GM12891 (cell line): Measurements from ENCODE around the gene GPS1.

Source experiments
- PAX5 ChIP-seq: IDR thresholded peaks from 2 replicates; pipeline ENCODE4 v1.6.1; 2011; ENCODE audit warnings: low read length, moderate library complexity, mild to moderate bottlenecking; ENCODE audit not compliant: insufficient read depth, severe bottlenecking
- POLR2A ChIP-seq: IDR thresholded peaks from 2 replicates; pipeline ENCODE4 v1.6.1; 2011; ENCODE audit warnings: low read depth, low read length, control low read depth
- POLR2AphosphoS5 ChIP-seq: IDR thresholded peaks from 2 replicates; pipeline ENCODE4 v1.6.1; 2011; ENCODE audit warnings: low read depth, low read length, control low read depth
- POU2F2 ChIP-seq: IDR thresholded peaks from 2 replicates; pipeline ENCODE4 v1.6.1; 2011; ENCODE audit warnings: low read depth, mild to moderate bottlenecking, control low read depth, low read length, moderate library complexity
- TAF1 ChIP-seq: IDR thresholded peaks from 2 replicates; pipeline ENCODE4 v1.6.1; 2011; ENCODE audit warnings: low read depth, low read length, control low read depth

- TF ChIP-seq POLR2AphosphoS5 = no peak
- TF ChIP-seq POLR2A = no peak
- TF ChIP-seq POU2F2 = no peak
- TF ChIP-seq TAF1 = no peak
- no peak for TF ChIP-seq PAX5
These were observed 8.9 kb downstream of the GPS1 start for GRCh38 chr17:82060614-82061013.
